Smooth muscle cell (in vitro differentiated cells): ENCODE results near the gene STX7. TPM values are rescaled to one million over a fixed set of nuclear protein-coding genes. Genes with fewer than 3 reads are reported as not detected.
A peak's percentile ranks its signal among the peaks of the same experiment; 100 is the strongest.

Experiments used
- DNase-seq: peaks from one replicate; lab custom pipeline; 2025; ENCODE audit not compliant: unreplicated experiment; lab: John Stamatoyannopoulos, UW
- H2AFZ ChIP-seq: fragments of 200-600 bp; sonication (generic); 2 replicates; pipeline ENCODE4 v1.6.0; 2016; ENCODE audit warnings: antibody characterized with exemption, low read depth, mild to moderate bottlenecking
- H3F3A ChIP-seq: fragments of 200-600 bp; sonication (generic); 2 replicates; pipeline ENCODE4 v1.6.0; 2017; ENCODE audit warnings: antibody characterized with exemption, low read depth
- H3K27ac ChIP-seq: fragments of 200-600 bp; sonication (generic); 2 replicates; pipeline ENCODE4 v1.5.1; 2016; ENCODE audit warnings: low read depth, mild to moderate bottlenecking
- H3K27me3 ChIP-seq: fragments of 200-600 bp; sonication (generic); 2 replicates; pipeline ENCODE4 v1.6.1; 2016; ENCODE audit warnings: low read depth, mild to moderate bottlenecking
- H3K36me3 ChIP-seq: fragments of 200-600 bp; sonication (generic); 2 replicates; pipeline ENCODE4 v1.5.1; 2016; ENCODE audit warnings: low read depth
- H3K4me1 ChIP-seq: fragments of 200-600 bp; sonication (generic); 2 replicates; pipeline ENCODE4 v1.5.1; 2016; ENCODE audit warnings: low read depth
- H3K4me2 ChIP-seq: fragments of 200-600 bp; sonication (generic); 2 replicates; pipeline ENCODE4 v1.6.0; 2016; ENCODE audit warnings: mild to moderate bottlenecking
- H3K4me3 ChIP-seq: fragments of 200-600 bp; sonication (generic); 2 replicates; pipeline ENCODE4 v1.5.1; 2016; ENCODE audit warnings: mild to moderate bottlenecking
- H3K79me2 ChIP-seq: fragments of 200-600 bp; sonication (generic); 2 replicates; pipeline ENCODE4 v1.6.0; 2016; ENCODE audit warnings: low read depth, mild to moderate bottlenecking
- H3K9ac ChIP-seq: fragments of 200-600 bp; sonication (generic); 2 replicates; pipeline ENCODE4 v1.6.0; 2016; ENCODE audit warnings: low read depth
- H3K9me3 ChIP-seq: fragments of 200-600 bp; sonication (generic); replicated peaks from 2 replicates; pipeline ENCODE4 v1.5.1; 2016; ENCODE audit warnings: low read depth
- H4K20me1 ChIP-seq: fragments of 200-600 bp; sonication (generic); 2 replicates; pipeline ENCODE4 v1.6.0; 2016; ENCODE audit warnings: low read depth
- WGBS: methylation state at CpG from one replicate; pipeline ENCODE4 v1.1.7; 2016; ENCODE audit warnings: low lambda C conversion rate; 5-methylcytosine and 5-hydroxymethylcytosine counted together
- polyA plus RNA-seq: library from polyadenylated mRNA; unstranded; fragments of >200 nt; fragmentation: Nextera tagmentation; extraction: Ambion mirVana; gene quantifications from 2 replicates; pipeline ENCODE4 v1.2.1, GENCODE V29; 2016
- small RNA-seq: library from RNA; depleted of rRNA; stranded (forward); fragments of <200 nt; gene quantifications from one replicate; pipeline ENCODE3, GENCODE V24; 2014
- total RNA-seq: library from RNA; depleted of rRNA; stranded (reverse); fragments of >200 nt; gene quantifications from 2 replicates; pipeline ENCODE4 v1.2.3, GENCODE V29; 2014
- TF ChIP-seq, protein P1 (sequence below): fragments of 200-600 bp; sonication (generic); IDR thresholded peaks from 2 replicates; pipeline ENCODE4 v1.5.1; 2017; ENCODE audit warnings: borderline replicate concordance, mild to moderate bottlenecking, antibody characterized with exemption; ENCODE audit not compliant: insufficient read depth, poor library complexity, severe bottlenecking

STX7 gene
- total and polyA plus RNA-seq, 2 experiments from 2014 or later = 26.0 to 27.4 TPM

DNA sequence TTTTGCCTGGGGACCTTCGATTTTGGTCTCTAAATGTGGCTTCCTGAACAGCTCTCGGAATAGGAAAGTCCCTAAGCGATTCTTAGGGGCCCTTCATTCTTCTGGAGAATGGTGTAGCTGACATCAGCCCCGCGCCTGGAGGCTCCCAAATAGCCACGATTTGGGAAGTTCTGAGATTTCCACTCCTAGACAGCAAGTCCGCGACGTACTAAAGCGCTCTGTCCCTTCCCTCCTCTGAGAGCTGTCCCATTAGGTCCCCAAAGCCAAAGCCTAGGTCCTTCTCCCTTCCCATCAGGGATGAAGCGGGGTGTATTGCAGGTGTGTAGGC, 112.4 kb downstream of the STX7 start:
- Histone ChIP-seq H3K79me2 (no peaks in the 10 kb centered on the region), H3K4me2 (peak overlapping the region; percentile 96), H3K36me3 (no peaks in the 10 kb centered on the region), H3K4me1 (peaks cover 4% of the 10 kb centered on the region), H3K27me3 (peaks cover 42% of the 10 kb centered on the region), H2AFZ (peak overlapping the region; percentile 78), H3K27ac (no peak overlapping the region), H3K4me3 (peak overlapping the region; percentile 68), H3K9me3 (peaks cover 3% of the 10 kb centered on the region), H3K9ac (no peak overlapping the region), H3F3A (peaks cover 8% of the 10 kb centered on the region), H4K20me1 (no peaks in the 10 kb centered on the region)
- 13% methylated on average over 11 of the region's 11 CpGs for WGBS
- DNase-seq = no peak
- TF ChIP-seq, protein P1, sequence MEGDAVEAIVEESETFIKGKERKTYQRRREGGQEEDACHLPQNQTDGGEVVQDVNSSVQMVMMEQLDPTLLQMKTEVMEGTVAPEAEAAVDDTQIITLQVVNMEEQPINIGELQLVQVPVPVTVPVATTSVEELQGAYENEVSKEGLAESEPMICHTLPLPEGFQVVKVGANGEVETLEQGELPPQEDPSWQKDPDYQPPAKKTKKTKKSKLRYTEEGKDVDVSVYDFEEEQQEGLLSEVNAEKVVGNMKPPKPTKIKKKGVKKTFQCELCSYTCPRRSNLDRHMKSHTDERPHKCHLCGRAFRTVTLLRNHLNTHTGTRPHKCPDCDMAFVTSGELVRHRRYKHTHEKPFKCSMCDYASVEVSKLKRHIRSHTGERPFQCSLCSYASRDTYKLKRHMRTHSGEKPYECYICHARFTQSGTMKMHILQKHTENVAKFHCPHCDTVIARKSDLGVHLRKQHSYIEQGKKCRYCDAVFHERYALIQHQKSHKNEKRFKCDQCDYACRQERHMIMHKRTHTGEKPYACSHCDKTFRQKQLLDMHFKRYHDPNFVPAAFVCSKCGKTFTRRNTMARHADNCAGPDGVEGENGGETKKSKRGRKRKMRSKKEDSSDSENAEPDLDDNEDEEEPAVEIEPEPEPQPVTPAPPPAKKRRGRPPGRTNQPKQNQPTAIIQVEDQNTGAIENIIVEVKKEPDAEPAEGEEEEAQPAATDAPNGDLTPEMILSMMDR = no peak

DNA sequence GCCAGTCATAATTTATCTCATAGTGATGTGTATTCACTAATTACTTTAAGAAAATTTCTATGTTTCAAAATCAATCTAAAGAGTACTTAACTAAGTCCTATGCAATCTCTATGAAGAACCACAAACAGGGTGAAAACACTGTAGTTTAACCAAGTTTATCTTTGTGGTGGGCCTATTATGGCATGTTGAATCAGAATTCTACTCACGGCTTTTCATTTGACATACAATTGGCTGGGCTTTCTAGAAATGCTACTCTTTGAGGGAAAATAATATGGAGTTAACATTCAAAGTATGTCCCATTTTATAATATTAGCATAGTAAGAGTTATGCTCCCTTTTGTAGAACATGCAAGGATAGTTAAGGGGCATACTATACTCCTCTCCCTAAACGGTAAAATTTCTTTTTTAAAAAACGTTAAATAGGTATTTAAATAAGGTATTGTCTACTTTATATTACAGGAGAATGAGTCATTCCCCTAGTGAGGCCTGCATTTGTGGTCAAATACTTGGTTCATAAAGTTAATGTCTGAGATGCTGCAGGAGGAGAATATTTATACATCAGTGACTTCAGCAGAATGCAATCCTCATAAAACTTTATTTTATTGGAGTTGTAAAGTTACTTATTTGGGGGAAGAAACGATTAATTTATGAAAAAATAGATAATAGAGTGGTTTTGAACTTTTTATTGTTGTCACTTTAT, 113.4 kb downstream of the STX7 start:
- H3K4me3 ChIP-seq = peak overlapping the region; percentile 68
- DNase-seq = no peak

More for the DNA sequence above, 113.4 kb downstream of the STX7 start:
- Histone ChIP-seq H3F3A (peaks cover 8% of the 10 kb centered on the region), H2AFZ (no peak overlapping the region), H3K79me2 (no peaks in the 10 kb centered on the region), H3K36me3 (no peaks in the 10 kb centered on the region), H3K4me2 (peak overlapping the region; percentile 96), H3K4me1 (peaks cover 4% of the 10 kb centered on the region), H3K27ac (peak overlapping the region; percentile 58), H3K9me3 (peaks cover 6% of the 10 kb centered on the region), H3K27me3 (peaks cover 42% of the 10 kb centered on the region), H4K20me1 (no peaks in the 10 kb centered on the region), H3K9ac (no peak overlapping the region)
- 33% methylated on average over 4 of the region's 4 CpGs for WGBS
- TF ChIP-seq, protein P1 = no peak

Small RNA genes within 50 kb of the gene (small RNA-seq; reads per million reads assigned to genes)
- not detected for gene TAAR7P

Other genes with a start within 250 kb of the STX7 start
- 12.4 and 17.1 TPM in 2 replicates for gene MOXD1, start 111.6 kb downstream of the STX7 start, total RNA-seq
- gene MOXD1, start 111.6 kb downstream of the STX7 start, polyA plus RNA-seq = 15.6 and 19.4 TPM in 2 replicates
- not detected in 2 replicates for gene TAAR9, start 25.2 kb upstream of the STX7 start, total RNA-seq
- not detected in 2 replicates for gene TAAR9, start 25.2 kb upstream of the STX7 start, polyA plus RNA-seq
- gene TAAR8, start 39.6 kb upstream of the STX7 start, total RNA-seq = not detected in 2 replicates
- not detected in 2 replicates for gene TAAR8, start 39.6 kb upstream of the STX7 start, polyA plus RNA-seq
- gene TAAR6, start 57.2 kb upstream of the STX7 start, total RNA-seq = not detected in 2 replicates
- gene TAAR6, start 57.2 kb upstream of the STX7 start, polyA plus RNA-seq = not detected in 2 replicates
- not detected in 2 replicates for gene TAAR5, start 76.6 kb upstream of the STX7 start, total RNA-seq
- not detected in 2 replicates for gene TAAR5, start 76.6 kb upstream of the STX7 start, polyA plus RNA-seq
- not detected in 2 replicates for gene TAAR2, start 111.2 kb upstream of the STX7 start, total RNA-seq
- not detected in 2 replicates for gene TAAR2, start 111.2 kb upstream of the STX7 start, polyA plus RNA-seq
- gene TAAR1, start 146.1 kb upstream of the STX7 start, total RNA-seq = not detected in 2 replicates
- gene TAAR1, start 146.1 kb upstream of the STX7 start, polyA plus RNA-seq = not detected in 2 replicates
- gene VNN1, start 200.9 kb upstream of the STX7 start, total RNA-seq = 0.13 and 0.99 TPM in 2 replicates
- 0.22 TPM in 1 of 2 replicates, not detected in the other for gene VNN1, start 200.9 kb upstream of the STX7 start, polyA plus RNA-seq
- gene VNN2, start 244.8 kb upstream of the STX7 start, total RNA-seq = not detected in 2 replicates
- gene VNN2, start 244.8 kb upstream of the STX7 start, polyA plus RNA-seq = not detected in 2 replicates